Esophagus (tissue), 2 donors: ENCODE measurements around the gene RNF207. TPM values are rescaled to one million over a fixed set of nuclear protein-coding genes. Genes with fewer than 3 reads are reported as not detected.
A peak's percentile ranks its signal among the peaks of the same experiment; 100 is the strongest.

ENCODE experiments used
- H3K27ac ChIP-seq, 2 donors: one replicate each; pipeline ENCODE4 v1.5.1; 2013; ENCODE audit warnings: low read depth in 2 of 2, mild to moderate bottlenecking in 2 of 2, inconsistent platforms in 1 of 2, low read length in 1 of 2, moderate library complexity in 1 of 2
- H3K27me3 ChIP-seq, 2 donors: one replicate each; pipeline ENCODE4 v1.6.1; 2013; ENCODE audit warnings: low read length in 2 of 2, control low read depth in 1 of 2, mild to moderate bottlenecking in 1 of 2; ENCODE audit not compliant: insufficient read depth in 2 of 2, control insufficient read depth in 1 of 2
- H3K36me3 ChIP-seq, 2 donors: one replicate each; pipeline ENCODE4 v1.6.1; 2013; ENCODE audit warnings: low read length in 1 of 2; ENCODE audit not compliant: control insufficient read depth in 2 of 2, insufficient read depth in 2 of 2
- H3K4me1 ChIP-seq, 2 donors: one replicate each; pipeline ENCODE4 v1.6.1; 2013; ENCODE audit warnings: low read length in 1 of 2; ENCODE audit not compliant: control insufficient read depth in 2 of 2, insufficient read depth in 2 of 2
- H3K4me3 ChIP-seq, 2 donors: one replicate each; pipeline ENCODE4 v1.5.1; 2013; ENCODE audit warnings: low read length in 2 of 2, mild to moderate bottlenecking in 2 of 2, low read depth in 1 of 2, moderate library complexity in 1 of 2
- H3K9me3 ChIP-seq, 2 donors: one replicate each; pipeline ENCODE4 v1.6.1; 2013; ENCODE audit warnings: mild to moderate bottlenecking in 2 of 2, low read depth in 1 of 2, low read length in 1 of 2, moderate library complexity in 1 of 2; ENCODE audit not compliant: control insufficient read depth in 2 of 2, insufficient read depth in 1 of 2
- WGBS, 2 donors: extraction: QIAGEN DNeasy Blood & Tissue Kit; methylation state at CpG; one replicate each; pipeline ENCODE4 v1.1.7; 2013; 5-methylcytosine and 5-hydroxymethylcytosine counted together
- polyA plus RNA-seq, 2 donors: library from polyadenylated mRNA; stranded (reverse); fragments of 200-250 nt; gene quantifications; one replicate each; pipeline ENCODE4 v1.2.3, GENCODE V29; 2013
- donor health status: healthy with polysubstance abuse.
- donor health status: Bipolar disorder and iron deficiency.

RNF207 gene, protein sequence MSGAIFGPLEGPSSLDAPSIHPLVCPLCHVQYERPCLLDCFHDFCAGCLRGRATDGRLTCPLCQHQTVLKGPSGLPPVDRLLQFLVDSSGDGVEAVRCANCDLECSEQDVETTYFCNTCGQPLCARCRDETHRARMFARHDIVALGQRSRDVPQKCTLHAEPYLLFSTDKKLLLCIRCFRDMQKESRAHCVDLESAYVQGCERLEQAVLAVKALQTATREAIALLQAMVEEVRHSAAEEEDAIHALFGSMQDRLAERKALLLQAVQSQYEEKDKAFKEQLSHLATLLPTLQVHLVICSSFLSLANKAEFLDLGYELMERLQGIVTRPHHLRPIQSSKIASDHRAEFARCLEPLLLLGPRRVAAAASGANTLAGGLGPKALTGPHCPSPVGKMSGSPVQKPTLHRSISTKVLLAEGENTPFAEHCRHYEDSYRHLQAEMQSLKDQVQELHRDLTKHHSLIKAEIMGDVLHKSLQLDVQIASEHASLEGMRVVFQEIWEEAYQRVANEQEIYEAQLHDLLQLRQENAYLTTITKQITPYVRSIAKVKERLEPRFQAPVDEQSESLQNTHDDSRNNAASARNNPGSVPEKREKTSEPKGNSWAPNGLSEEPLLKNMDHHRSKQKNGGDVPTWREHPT
- polyA plus RNA-seq: 10 to 100 TPM; 17.0 to 68.0 TPM

DNA sequence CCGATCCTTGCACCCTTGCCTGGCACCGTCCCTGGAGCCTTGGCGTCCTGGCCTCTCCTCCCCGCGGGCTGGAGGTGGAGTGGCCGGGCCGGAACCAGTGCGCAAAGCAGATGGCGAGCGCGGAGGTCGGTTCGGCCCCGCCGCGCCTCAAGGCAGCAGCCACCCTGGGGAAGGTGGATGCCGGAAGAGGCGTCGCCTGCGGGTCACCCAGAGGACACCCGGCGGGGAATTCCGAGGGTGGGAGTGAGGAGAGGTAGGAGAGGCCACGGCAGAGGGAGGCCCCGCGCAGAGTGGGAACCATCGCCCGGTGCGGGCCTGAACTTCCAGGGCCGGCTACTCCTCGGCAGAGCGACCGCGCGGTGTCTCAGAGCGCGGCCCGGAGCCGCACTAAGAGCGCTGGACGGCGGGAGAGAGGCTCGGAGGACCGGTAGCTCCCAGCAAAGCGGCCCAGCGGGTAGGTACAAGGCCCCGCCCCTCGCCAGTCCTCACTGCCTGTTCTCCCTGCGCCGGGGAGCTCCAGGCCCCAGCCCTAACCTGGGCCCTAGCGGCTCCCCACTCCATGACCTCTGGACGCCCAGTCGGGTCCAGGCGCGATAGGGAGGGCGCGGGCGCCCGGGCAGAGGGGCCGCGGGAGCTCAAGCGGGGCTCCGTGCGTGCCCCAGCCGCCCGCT, at the start of gene RNF207:
Gene RNF207 (plus strand): TSS at position 271 of the 671 bp plus-strand sequence. CDS start 417 bp downstream, outside the sequence.
- Histone ChIP-seq H3K27ac (peak within 1 kb of the TSS; percentile 80 to 94), H3K36me3 (peaks cover 0 to 14% of the 10 kb centered on the region in 2 donors)

DNA sequence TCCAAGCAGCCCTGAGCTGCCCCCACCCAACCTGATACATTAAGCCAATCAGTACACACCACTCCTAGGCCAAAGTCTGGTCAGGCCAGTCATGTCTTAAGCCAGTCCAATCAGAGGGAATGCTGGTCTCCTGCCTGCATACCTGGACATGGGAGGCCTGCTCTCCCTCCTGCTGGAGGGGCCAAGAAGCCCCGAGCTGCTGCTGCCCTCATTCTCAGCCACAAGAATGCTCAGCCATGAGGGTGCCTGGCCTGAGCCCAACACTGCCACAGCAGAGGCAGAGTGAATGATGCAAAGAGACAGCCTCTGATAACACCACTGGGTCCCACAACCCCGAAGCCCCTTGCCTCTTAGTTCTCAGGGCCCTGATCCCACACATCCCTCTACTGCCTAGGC, 48.8 kb upstream of the RNF207 start:
- peaks cover 0 to 10% of the 10 kb centered on the region in 2 donors for H3K4me1 ChIP-seq
- H3K27ac ChIP-seq: no peak overlapping the region
- no peaks in the 10 kb centered on the region for H3K36me3 ChIP-seq
- WGBS, 2 donors: 51 to 57% methylated on average over 2 of the region's 2 CpGs
- no peaks in the 10 kb centered on the region for H3K27me3 ChIP-seq
- peaks cover 0 to 2% of the 10 kb centered on the region in 2 donors for H3K9me3 ChIP-seq
- no peak overlapping the region for H3K4me3 ChIP-seq

More for the DNA sequence above, at the start of gene RNF207:
- no peaks in the 10 kb centered on the region for H3K27me3 ChIP-seq
- peaks cover 0 to 21% of the 10 kb centered on the region in 2 donors for H3K4me1 ChIP-seq
- no peaks in the 10 kb centered on the region for H3K9me3 ChIP-seq
- peak within 1 kb of the TSS; percentile 56 to 87 for H3K4me3 ChIP-seq
- WGBS, 2 donors: 0 to 1% methylated on average over 52 to 66 of the region's 66 CpGs

DNA sequence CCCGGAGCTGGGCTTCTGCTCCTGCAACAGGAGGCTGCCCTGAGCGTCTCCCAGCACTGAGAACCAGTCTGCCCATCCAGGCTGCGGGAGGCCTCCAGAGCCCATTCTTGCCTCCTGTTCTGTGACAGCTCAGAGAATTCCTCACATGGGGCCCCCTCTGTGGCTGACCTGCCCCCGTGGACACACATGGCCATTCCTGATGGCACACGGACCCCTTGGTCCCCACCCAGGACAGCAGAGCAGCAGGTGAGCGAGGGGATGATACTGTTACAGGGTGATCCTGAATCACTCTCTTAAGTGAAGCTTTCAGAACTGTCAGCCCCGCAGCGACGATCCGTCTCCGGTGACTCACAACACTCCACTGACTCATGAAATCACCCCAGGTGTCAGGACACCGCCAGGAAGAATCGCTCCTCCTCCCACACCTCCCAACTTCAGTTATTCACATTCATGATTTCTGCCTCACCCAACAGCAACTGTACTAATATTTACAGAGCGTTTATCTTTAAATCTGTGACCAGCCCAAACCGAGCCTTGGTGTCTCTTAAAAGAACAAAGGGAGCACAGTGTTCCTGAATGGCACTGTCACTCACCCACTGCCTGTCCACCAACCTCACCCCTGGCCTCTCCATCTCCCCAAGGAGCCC, 48.3 kb upstream of the RNF207 start:
- Histone ChIP-seq H3K4me3 (no peak overlapping the region), H3K36me3 (no peaks in the 10 kb centered on the region), H3K9me3 (peaks cover 0 to 2% of the 10 kb centered on the region in 2 donors), H3K4me1 (peaks cover 0 to 10% of the 10 kb centered on the region in 2 donors), H3K27ac (peak overlapping the region in 1 of 2 donors; percentile 36), H3K27me3 (no peaks in the 10 kb centered on the region)
- WGBS, 2 donors: 37 to 41% methylated on average over 15 of the region's 15 CpGs

DNA sequence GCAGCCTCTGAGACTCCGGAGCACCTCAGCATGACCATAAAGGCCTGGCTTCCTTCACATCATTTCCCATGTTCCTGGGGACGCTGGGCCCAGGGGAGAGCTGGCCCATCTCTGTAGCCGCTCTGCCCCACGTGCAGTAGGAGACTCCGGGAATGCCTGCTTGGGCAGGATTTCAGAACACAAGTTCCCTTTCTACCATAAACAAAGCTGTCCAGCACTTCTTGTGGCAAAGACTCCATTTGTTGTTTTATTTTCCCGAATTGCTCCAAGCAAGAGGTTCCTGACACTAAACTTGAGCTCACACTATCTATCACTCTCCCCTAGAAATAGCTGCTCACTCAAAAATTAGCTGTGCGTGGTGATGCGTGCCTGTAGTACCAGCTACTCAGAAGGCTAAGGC, 47.7 kb upstream of the RNF207 start:
- peaks cover 0 to 2% of the 10 kb centered on the region in 2 donors for H3K9me3 ChIP-seq
- H3K4me1 ChIP-seq: peaks cover 0 to 10% of the 10 kb centered on the region in 2 donors
- H3K27ac ChIP-seq: no peak overlapping the region
- WGBS, 2 donors: 59 to 63% methylated on average over 8 of the region's 8 CpGs
- no peak overlapping the region for H3K4me3 ChIP-seq
- no peaks in the 10 kb centered on the region for H3K27me3 ChIP-seq
- H3K36me3 ChIP-seq: no peaks in the 10 kb centered on the region

DNA sequence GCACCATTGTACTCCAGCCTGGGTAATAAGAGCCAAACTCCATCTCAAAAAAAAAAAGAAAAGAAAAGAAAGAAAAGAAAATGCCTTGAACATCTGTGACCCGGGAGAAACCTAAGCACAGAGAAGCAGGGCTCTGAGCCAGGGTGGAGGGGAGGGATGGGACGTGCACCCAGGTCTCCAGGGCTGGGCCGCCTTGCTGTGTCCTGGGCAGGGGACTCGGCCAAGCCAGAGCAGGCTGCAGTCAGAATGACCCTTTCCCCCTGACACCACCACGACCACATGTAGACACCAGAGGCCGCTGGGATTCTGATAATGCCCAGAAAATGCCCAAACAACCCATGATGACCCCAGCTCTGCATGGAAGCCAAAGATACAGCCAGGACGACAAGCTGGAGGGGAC, 43.6 kb upstream of the RNF207 start:
- 72 to 74% methylated on average over 7 of the region's 7 CpGs for WGBS, 2 donors
- no peak overlapping the region for H3K4me3 ChIP-seq
- no peaks in the 10 kb centered on the region for H3K36me3 ChIP-seq
- no peak overlapping the region for H3K27ac ChIP-seq
- peaks cover 0 to 5% of the 10 kb centered on the region in 2 donors for H3K4me1 ChIP-seq
- no peaks in the 10 kb centered on the region for H3K27me3 ChIP-seq
- H3K9me3 ChIP-seq: peaks cover 0 to 2% of the 10 kb centered on the region in 2 donors

DNA sequence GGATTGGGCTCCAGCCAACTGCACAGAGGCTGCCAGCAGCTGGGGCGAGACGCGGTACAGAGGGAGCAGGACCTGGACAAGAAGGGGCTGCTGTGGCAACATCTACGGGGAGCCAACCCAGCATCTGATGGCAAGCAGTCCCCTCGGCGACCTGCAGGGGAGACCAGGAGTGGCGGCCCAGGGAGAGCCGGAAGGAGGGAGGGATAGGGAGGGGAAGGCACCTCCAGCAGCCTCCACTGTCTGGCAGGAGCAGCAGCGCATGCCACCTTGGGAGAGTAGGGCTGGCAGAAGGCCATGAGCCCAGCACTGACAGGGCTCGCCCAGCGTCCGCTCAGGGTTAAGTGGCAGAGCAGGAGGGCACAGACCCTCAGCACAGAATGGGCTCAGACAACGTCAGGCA, 43.1 kb upstream of the RNF207 start:
- 57 to 60% methylated on average over 13 of the region's 13 CpGs for WGBS, 2 donors
- Histone ChIP-seq H3K4me1 (peaks cover 0 to 3% of the 10 kb centered on the region in 2 donors), H3K27me3 (no peaks in the 10 kb centered on the region), H3K36me3 (no peaks in the 10 kb centered on the region), H3K27ac (no peak overlapping the region), H3K4me3 (no peak overlapping the region), H3K9me3 (peaks cover 0 to 2% of the 10 kb centered on the region in 2 donors)

DNA sequence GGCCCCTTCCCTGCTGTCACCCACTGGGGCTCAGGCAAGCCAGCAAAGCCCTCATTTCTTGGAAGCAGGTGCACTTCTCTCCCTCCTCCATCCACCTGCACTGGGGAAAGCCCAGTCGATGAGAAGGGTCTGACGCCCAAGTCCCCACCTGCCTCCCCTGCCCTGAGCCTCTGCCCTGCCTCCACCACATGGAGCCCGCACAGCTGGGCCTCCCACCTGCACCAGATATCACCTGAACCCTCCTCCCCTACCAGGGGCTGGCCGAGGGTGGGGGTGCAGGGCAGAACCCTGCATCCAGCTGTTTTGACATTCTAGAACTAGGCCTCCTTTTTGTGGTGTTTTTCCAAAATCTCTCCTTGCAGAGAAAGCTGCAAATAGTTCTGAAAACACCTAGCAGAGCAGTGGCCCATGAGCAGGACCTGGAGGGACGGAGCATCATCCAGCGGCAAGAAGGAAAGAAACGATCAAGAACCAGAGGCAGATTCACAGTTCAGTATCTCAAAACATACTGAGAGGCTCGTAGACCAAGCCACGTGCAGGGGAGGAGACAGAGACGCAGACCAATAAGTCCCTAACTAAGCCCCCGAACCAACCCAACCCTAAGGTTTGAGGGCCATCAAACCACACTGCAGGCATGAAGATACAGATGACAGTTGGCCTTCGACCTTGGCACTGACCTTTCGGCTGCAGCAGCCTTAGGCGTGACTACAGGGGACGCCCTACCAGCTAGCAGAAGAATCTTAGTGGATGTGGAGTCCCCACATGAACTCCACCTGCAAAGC, 42.5 kb upstream of the RNF207 start:
- Histone ChIP-seq H3K27me3 (no peaks in the 10 kb centered on the region), H3K4me1 (no peaks in the 10 kb centered on the region), H3K27ac (no peak overlapping the region), H3K9me3 (peaks cover 0 to 2% of the 10 kb centered on the region in 2 donors), H3K36me3 (no peaks in the 10 kb centered on the region), H3K4me3 (no peak overlapping the region)
- 77 to 81% methylated on average over 15 of the region's 15 CpGs for WGBS, 2 donors

DNA sequence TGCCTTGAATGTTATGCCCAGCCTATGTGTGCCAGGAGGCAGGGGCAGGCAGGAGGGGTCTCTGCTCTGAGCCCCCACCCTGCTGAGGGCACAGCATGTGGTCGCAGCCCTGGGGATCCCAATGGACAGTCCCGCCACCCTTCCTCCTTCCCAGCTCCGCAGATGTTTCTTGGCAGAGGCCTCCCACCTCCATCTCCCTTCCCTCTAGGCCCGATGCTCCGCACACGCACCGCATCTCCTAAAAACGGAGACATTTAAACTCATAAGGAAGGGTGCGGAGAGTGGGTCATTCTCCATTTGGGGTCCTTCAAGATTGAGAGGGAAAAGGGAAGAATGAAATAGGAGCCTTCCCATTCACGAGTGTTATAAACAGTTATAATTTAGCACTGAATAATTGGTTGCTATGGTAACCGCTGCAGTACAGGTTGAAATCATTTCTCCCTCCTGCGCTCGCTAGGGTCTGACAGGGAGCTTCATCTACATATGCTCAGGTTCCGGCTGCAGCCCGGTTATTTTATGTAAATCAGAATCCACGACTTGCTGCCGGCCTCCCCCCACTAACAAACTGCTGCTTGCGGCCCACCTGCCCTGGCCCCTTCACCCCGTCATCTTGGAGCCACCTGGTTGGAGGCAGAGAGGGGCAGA, 41.8 kb upstream of the RNF207 start:
- Histone ChIP-seq H3K4me3 (no peak overlapping the region), H3K9me3 (peaks cover 0 to 2% of the 10 kb centered on the region in 2 donors), H3K36me3 (no peaks in the 10 kb centered on the region), H3K27me3 (no peaks in the 10 kb centered on the region), H3K27ac (no peak overlapping the region), H3K4me1 (no peaks in the 10 kb centered on the region)
- 69% methylated on average over 19 of the region's 19 CpGs for WGBS, 2 donors
